Activated gamma-delta T cell treated with anti-CD3 and anti-CD28 coated beads, Interleukin-2, amount 50 U/mL, for 16 hours (primary cell): ENCODE data around the gene TBC1D22A.

Experiments
- DNase-seq: peaks from one replicate; pipeline ENCODE4 v3.0.0-alpha.2; 2020; ENCODE audit warnings: low read depth

The TBC1D22A gene

DNA sequence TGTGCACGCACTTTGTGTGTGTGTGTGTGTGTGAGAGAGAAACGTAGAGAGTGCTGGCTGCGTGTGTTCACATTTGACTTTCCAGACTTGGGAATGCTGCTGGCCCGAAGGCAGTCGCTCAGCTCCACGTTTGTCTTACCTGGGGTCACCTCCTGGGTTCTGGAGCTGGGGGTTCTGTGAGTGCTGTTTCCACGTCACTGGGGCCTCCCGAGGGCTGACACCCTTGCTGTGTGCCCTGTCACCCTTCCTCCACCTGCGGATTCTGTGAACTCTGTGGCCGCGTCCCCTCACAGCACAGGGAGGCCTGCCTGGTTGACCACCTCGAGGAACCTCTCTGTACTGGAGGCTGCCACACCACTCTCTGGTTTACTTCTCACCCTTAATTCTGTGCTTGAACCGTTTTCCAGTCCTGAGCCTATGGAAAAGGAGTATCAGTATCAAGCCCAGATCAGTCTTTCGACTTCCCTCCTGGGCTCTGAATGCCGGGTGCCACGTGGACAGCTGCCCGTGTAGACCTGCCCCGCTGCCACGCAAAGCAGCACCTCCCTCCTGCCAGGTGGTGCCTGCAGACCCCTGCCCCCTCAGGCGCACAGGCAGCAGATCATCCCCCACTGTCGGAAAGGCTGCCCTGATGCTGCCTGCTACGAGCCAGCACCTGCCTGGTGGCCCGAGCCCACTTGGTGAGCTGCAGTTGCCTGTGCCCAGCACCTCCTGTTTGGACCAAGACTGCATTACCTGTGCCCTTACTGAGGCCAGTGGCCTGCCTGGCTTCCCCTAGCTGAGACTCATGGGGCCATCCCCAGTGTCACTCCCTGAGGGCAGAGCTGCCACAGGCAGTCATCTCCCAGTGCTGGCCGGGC is 233.3 kb downstream of the TBC1D22A start:
- no peak for DNase-seq

GRCh38 chr22:46996595-46997310 is 234.3 kb downstream of the TBC1D22A start:
- DNase-seq: no peak

GRCh38 chr22:46997311-46997970 is 235.0 kb downstream of the TBC1D22A start:
- DNase-seq: no peak

GRCh38 chr22:46998331-46998730 is 235.9 kb downstream of the TBC1D22A start:
- no peak for DNase-seq

- DNase-seq: no peak
These were observed 237.8 kb downstream of the TBC1D22A start for GRCh38 chr22:47000256-47000655.

DNA sequence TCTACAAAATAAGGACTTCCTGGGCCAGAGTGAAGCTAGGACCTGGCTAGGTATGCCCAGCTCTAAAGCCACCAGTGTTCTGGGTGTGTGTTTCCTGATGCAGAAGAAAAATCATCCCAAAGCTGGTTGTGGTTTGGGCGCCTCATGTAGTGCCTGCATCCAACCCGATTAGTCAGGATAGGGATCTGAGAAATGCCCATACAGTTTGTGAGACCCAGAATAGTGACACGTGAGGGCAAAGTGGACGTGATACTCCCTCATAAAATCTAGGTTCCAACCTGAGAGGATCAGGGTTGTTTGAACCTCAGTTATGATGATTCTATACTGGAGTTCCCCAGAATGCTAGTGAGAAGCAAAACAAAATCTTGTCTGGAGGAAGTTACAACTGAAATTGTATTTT is 238.4 kb downstream of the TBC1D22A start:
- no peak for DNase-seq

DNA sequence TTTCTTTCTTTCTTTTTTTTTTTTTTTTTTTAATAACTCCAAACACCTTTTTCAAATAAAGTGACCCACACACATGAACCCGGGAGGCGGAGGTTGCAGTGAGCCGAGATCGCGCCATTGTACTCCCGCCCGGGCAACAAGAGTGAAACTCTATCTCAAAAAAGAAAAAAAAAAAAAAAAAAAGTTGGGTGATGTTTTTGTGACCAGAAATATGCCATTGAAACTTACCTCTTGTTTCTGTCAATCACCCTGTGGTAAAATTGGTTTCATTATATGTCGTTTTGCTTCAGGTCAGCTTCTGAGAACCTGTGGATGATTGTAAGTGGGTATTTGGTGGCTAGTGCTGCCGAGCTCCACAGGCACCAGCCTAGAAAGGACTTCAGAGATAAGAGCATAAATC is 238.8 kb downstream of the TBC1D22A start:
- no peak for DNase-seq

DNA sequence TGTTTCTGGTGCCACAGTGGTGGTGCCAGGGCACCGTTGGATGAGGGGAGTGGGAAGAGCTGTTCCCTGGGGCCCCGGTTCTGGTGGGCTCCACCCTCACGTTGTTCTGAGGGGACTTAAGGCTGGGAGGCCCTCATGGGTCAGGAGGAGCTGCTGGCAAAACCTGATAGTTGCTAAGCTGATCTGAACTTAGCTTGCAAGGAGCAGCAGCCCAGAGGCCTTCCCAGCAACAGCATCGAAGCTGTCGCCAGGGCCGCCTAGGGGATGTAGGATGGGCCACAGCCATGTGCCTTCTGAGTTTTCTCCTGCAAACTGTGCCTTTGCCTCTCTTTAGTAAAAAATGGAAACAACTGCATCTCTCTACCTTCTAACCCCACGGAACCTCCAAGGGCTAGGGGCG is 240.2 kb downstream of the TBC1D22A start:
- DNase-seq: no peak

GRCh38 chr22:47005506-47006408 is 243.3 kb downstream of the TBC1D22A start:
- no peak for DNase-seq

GRCh38 chr22:47006433-47006832 is 244.0 kb downstream of the TBC1D22A start:
- DNase-seq: no peak

DNA sequence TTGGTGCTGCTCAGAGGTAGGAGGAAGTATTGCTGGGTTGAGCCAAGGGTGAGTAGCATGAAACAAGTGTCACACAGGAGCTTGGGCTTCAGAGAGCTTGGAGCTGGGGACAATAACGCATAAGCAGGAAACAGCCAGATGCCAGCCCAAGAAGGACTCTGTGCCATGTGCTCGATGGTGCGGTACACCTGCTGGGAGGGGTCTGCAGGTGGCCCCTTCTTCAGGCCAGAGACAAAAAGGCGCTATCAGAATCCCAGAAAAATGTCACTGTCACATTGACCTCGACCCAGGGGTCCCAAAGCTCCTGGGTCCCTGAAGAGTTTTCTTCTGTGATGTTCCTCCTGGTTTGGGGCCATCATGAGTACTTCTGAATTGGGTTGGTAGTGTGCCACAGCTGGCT is 244.4 kb downstream of the TBC1D22A start:
- no peak for DNase-seq

DNA sequence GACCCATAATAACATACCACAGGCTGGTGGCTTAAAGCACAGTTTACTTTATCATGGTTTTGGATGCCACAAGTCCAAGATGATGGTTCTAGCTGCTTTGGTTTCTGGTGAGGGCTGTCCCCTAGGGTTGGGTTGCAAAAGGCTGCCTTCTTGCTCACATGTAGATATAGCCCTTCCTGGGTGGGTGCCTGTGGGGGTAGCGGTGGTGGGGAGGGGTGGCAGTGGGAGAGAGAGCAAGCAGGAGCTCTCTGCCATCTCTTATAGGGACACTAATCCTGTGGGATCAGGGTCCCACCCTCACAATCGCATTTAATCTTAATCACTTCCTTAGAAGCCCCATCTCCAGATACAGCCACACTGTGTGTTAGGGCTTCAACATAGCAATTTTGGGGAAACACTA is 245.0 kb downstream of the TBC1D22A start:
- no peak for DNase-seq

DNA sequence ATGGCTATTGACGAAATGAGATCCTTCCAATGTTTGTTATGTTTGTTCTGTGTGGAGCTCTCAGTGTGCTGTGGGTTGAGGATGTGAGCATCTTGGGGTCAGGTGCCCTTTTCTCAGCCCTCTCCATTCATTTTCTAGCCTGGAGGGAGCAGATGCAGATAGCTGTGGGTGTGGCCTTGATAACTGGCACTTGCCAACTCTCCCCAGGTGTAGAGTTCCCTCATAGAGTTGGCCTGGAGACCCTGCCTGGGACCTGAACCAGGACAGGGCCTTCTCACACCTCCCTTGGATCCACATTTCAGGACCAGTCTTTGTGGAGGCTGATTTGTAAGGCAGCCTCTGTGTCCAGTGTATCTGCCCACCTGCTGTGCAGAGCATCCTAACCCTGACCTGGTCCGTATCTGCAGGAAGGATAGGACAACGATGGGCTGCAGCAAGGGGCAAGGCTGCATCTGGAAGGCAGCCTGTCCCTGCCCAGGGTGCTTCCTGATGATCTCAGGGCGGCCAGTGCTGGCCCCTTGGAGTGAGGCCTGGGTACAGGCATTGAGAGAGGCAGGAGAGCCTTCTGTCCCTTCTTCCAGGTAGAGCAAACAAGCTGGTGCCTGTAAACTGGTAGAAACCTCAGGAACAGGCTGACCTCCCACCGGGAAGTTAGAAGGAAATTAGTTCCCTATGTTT is 245.9 kb downstream of the TBC1D22A start:
- DNase-seq: no peak

DNA sequence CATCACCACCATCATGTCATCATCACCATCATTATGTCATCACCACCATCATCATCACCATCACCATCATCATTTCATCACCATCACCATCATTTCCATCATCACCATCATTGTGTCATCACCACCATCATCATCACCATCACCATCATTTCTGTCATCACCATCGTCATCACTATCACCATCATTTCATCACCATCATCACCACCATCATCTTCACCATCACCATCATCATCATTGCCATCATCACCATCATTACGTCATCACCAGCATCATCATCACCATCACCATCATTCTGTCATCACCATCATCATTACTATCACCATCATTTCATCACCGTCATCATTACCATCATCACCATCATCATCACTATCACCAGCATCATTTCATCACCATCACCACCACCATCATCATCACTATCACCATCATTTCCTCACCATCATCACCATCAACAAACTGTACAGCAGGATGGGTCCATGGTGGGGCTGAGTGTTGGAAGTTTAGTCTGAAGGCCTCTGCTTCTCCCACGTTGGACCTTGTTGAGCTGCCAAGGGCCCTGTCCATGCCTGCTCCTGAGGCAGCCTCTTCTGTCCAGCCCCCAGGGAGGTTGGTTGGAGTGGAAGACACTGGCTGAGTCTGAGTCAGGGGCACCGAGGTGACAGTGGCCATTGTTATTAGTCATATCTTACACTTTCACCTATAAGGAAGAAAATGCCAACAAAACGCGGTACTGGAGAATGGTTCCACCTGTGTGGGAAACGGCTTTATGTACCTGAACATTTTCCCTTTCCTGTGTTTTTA is 247.1 kb downstream of the TBC1D22A start:
- DNase-seq: no peak

DNA sequence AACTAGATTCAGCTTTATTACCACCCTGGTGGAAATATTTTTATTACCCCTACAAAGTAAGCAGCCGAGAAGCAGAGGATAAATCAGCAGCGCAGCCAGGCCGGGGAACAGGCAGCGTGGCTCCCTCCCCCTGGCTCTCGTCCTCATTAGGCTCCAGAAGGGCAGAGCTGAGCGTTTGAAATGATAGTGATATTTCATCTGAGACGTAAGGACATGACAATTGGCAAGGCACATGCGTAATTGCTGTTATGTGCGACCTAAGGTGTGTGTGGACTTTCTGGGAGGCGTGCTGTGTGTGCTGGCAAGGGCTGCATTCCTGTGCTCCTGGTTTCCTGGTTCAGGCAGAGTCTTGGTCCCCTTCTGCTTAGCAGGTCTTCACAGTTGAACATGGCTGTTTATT is 247.8 kb downstream of the TBC1D22A start:
- DNase-seq: no peak

GRCh38 chr22:47011131-47011858 is 248.8 kb downstream of the TBC1D22A start:
- no peak for DNase-seq

- DNase-seq: no peak
These were observed 249.4 kb downstream of the TBC1D22A start for GRCh38 chr22:47011859-47012258.

- DNase-seq: no peak
These were observed 250.3 kb downstream of the TBC1D22A start for GRCh38 chr22:47012589-47013370.
